Inflammatory macrophage treated with lipopolysaccharide for 4 hours (primary cell): ENCODE results near the gene P2RX7.
"Not testable (repeated sequence)": the region's sequence is repeated elsewhere in the genome, so short reads cannot be mapped to it uniquely, and the experiment has no call there.

Experiments used
- DNase-seq: peaks from one replicate; pipeline ENCODE4 v3.0.0-alpha.2; 2020

Gene P2RX7

DNA sequence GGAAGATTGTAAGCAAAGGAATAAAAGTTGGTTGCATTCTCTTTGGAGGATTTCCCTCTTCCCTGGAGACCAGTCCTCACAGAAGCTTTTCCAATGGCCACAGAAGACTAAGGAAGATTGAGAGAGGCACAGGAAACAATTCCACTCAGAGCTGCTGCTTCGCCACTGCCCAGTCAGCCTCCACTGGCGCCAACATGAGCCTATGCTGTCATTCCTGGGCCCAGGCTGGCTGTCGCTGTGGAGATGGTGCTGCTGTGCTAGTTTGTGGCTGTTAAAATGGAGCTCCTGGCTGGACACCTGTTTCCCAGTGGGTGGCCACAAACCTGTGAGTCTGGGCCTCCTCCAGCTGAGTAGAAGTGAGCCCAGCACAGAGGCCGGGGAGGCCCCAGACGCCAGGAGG, 6.6 kb downstream of the P2RX7 start:
- DNase-seq: no peak

DNA sequence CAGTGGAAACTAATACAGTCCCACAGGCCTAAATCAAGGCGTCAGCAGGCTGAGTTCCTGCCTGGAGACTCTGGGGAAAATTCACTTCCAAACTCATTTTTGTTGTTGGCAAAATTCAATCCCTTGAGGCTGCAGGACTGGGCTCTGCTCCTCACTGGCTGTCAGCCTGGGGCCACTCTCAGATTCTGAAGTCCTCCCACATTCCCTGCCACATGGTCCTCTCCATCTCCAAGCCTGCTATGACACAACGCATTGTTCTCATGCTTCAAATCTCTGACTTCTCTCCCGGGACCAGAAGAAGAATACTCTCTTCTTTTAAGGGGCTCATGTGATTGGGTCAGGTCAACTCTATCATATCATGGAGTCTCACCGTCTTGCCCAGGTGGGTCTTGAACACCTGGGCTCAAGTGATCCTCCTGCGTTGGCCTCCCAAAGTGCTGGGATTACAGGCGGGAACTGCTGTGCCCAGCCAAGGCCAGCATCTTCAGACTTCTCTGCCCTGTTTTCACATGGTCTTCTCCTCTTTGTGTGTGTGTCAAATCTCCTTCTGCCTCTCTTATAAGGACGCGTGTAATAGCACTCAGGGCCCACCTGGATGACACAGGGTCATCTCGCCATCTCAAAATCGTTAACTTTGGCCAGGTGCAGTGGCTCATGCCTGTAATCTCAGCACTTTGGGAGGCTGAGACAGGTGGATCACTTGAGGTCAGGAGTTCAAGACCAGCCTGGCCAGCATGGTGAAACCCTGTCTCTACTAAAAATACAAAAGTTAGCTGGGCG, 9.7 kb downstream of the P2RX7 start:
- peak; percentile 31 for DNase-seq

DNA sequence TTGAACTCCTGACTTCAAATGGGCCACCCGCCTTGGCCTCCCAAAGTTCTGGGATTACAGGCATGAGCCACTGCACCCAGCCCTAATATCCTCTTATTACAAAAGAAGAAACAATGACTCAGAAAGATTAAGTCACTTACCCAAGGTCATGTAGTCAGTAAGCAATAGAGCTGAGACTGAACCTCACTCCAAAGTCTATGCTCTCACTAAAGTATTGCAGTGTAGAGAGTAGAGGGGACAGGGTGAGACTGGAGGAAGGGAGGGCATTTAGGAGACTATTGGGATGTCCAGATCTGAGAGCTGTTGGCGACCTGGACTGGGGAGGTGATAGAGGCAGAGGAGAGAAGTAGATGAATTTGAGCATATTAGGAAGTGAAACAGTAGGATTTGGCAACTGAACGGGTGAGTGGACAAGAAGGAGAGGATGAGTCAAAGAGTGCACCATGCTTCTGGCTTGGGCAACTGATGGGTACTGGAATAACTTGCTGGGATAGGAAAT, 11.8 kb downstream of the P2RX7 start:
- peak; percentile 97 for DNase-seq

DNA sequence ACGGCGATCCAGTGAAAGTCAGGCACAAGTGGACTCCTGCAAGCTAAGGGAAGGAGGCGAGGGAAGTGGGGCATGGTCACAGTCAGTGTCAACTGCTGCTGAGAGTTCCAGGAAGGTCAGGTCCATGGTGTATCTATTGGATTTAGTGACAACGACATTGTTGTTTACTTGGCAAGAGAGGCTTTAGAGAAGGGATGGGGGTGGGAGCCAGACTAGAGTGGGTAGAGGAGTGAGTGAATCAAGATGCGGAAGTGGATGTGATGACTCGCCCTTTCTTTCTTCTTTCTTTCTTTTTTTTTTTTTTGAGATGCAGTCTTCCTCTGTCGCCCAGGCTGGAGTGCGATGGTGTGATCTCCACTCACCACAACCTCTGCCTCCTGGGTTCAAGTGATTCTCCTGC, 12.5 kb downstream of the P2RX7 start:
- peak; percentile 89 for DNase-seq

DNA sequence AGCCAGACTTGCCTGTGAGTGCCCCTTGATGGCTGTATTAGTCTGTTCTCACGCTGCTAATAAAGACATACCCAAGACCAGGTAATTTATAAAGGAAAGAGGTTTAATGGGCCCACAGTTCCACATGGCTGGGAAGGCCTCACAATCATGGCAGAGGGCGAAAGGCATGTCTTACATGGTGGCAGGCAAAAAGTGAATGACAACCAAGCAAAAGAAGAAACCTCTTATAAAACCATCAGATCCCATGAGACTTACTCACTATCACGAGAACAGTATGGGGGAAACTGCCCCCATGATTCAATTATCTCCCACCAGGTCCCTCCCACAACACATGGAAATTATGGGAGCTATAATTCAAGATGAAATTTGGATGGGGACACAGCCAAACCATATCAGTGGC, 16.6 kb downstream of the P2RX7 start:
- not testable (repeated sequence) for DNase-seq

DNA sequence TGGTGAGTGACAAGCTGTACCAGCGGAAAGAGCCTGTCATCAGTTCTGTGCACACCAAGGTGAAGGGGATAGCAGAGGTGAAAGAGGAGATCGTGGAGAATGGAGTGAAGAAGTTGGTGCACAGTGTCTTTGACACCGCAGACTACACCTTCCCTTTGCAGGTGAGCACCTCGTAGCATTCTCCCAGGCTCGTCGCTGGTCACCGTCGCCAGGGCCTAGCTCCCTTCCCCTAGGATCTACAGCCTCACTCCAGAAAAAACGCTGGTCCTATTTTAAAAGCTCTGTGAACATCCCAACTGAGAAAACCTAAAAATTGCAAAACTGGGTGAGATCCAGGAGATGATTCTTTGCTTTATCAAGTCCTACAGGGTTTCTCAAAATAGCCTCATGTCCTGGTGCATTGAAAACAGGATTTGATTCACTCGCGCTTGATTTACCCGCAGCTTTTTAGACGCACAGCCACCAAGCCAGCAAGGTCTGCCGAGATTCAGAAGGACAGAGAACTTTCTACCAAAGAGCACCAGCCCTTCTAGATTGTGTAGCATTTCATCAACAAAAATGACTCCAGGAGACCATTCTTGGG, 22.2 kb downstream of the P2RX7 start:
- no peak for DNase-seq

DNA sequence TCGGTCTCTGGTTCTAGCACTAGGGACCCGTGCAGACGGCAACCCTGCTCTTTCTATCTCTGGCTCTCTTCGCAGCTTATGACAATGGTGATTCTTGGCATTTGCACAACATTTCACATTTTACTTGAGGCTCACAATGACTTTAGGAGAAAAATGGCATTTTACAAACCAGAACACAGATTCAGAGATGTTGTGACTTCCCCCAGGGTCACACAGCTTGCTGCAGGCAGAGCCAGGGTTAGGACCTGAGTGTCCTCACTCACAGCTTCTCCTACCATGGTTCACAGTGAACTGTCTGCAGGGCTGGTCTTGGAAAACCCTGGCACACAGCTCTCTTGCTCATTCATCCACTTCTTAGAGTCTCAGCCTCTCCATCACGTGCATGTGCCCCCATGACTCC, 23.7 kb downstream of the P2RX7 start:
- DNase-seq: no peak

DNA sequence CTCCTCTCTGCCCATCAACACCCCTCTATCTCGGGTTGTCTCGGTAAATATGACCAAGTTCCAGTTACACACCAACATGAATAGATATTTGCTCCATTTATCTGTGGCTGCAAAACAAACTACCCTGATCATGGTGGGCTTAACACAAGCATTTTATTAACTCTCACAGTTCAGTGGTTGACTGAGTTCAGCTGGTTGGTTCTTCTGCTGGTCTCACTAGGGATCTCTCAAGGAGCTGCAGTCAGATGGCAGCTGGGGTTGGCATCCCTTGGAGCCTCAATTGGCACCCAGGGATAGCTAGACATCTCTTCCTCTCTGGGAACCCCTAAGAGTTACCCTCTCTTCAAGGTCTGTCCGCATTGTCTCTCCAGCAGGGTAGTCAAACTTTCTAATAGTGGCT, 25.4 kb downstream of the P2RX7 start:
- DNase-seq: no peak

DNA sequence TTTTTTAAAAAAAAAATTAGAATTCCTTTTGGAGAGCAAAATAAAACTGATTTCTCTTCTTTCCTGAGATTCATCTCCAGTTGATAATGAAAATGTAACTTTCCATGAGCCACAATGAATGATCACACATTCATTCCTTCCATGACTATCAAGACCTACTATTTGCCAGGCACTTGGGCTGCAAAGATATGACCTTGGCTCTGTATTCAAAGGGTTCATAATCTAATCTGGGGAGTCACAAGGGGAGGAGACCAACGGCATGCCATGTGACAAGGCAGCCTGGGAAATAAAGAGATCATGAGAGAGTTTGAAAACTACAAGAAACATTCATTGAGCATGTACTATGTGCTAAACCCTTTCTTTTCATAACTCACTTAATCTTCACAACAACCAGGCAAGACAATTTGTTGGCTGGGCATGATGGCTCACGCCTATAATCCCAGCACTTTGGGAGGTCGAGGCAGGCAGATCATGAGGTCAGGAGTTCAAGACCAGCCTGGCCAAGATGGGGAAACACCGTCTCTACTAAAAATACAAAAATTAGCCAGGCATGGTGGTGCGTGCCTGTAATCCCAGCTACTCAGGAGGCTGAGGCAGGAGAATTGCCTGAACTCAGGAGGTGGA, 26.2 kb downstream of the P2RX7 start:
- not testable (repeated sequence) for DNase-seq

DNA sequence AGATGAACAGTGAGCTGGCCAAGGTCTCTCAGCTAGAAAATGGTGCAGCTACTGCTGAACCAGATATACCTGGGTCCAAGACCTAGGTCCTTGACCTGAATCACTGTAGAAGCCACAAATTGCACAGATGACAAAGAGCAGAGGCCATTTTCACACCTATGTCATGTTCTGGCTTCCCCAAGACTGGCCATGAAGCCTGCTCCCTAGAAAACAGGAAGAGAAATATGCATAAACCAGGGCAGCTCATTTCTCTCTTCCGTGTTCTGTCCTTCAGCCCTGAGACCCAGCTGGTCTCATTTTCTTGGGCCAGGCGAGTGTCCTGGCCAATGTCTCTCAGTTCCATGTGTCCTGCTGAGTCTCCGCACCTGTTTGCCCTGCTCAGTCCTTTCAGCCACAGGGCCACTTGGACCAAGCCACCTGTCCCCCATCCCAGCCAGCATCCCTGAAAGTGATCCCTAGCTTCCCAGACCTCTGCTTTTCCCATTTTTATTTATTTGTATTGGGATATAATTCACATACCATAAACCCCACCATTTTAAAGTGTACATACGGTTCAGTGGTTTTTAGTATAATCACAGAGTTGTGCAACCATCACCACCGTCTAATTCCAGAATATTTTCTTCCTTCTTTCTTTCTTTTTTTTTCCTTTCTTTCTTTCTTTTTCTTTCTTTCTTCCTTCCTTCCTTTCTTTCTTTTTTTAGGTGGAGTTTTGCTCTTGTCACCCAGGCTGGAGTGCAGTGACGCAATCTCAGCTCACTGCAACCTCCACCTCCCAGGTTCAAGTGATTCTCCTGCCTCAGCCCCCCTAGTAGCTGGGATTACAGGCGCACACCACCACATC, 27.0 kb downstream of the P2RX7 start:
- peak; percentile 45 for DNase-seq

DNA sequence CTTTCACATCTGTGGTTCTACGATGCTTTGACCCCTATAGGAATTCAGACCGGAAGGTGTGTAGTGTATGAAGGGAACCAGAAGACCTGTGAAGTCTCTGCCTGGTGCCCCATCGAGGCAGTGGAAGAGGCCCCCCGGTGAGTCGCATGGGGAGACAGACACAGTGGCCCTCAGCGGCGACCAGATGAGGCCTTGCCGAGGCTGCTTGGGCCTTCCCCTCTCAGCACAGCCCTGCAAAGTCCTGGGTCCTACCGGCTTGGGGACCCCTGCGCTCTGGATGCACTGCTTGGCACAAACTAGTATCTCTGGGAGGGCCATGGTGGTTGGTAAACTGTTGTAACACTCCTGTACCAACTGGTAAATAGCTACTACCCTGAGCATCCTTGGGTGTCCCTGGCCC, 29.7 kb downstream of the P2RX7 start:
- no peak for DNase-seq

DNA sequence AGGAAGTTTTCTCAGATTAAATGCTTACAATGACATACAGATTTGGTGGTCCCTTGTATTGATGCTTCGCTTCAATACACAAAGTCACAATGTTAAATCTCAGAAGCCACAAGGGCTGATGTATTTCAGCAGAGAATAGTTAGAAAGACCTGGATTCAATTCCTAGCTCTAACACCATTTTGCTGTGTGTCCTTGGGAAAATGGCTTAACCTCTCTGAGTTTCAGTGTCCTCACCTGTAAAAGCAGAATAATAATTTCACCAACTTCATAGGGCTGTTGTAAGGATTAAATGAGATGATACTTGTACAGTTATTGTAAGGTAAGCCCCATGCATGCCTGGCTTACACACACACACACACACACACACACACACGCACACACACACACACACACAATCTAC, 30.3 kb downstream of the P2RX7 start:
- DNase-seq: no peak

DNA sequence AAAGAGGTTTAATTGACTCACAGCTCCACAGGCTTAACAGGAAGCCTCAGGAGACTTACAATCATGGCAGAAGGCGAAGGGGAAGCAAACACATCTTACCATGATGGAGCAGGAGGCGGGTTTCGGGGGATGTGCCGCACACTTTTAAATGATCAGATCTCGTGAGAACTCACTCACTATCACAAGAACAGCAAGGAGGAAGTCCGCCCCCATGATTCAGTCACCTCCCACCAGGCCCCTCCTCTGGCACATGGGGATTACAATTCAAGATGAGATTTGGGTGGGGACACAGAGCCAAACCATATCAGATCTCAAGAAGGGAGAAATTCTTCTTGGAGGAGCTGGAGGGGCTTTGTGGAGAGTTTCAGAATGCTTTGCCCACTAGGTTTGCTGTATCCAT, 32.2 kb downstream of the P2RX7 start:
- peak; percentile 37 for DNase-seq

DNA sequence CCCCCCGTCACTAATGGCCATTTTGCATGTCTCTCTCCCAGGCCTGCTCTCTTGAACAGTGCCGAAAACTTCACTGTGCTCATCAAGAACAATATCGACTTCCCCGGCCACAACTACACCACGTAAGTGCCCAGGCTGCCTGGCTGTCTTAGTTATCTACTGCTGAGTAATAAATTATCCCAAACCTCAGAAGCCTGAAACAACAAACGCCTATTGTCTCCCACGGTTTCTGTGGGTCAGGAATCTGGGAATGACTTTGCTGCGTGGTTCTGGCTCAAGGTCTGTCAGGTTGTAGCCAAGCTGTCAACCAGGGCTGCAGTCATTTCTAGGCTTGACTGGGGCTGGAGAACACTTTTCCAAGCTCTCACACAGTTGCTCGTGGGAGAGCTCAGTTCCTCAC, 32.6 kb downstream of the P2RX7 start:
- no peak for DNase-seq

DNA sequence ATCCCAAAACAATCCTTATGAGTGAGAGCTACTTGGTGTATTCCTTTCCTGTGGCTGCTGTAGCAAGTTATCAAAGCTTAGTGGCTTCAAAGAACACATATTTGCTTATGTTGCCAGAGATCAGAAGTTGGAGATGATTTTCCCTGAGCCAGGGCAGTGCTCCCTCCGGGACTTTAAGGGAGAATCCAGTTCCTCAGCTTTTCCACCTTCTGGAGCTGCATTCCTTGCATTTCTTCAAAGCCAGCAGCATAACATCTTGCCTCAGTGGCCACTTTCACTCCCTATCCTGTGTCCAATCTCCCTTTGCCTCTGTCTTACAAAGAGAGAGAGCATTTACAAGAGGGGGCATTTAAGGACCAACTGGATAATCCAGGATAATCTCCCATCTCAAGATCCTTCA, 33.7 kb downstream of the P2RX7 start:
- DNase-seq: no peak

DNA sequence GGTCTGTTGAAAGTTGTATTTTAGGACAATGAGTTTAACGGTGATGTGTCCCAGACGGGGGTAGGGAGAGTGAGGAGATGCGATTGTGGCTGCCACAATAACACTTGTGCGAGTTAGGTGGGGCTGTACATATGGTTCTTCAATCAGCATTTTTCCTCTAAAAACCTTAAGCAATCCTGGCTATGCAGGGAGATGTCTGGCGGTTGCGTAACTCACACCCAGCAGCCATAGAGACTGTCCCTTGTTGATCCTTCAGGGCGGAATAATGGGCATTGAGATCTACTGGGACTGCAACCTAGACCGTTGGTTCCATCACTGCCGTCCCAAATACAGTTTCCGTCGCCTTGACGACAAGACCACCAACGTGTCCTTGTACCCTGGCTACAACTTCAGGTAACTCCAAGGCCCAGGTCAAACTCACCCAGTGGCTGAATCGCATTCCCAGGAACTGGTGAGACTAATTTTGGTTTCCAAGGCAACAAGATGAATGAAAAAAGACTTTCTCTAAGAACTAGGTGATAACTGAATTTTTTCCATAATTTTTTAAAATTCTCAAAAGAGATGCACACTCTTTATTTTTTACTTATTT, 34.6 kb downstream of the P2RX7 start:
- DNase-seq: peak; percentile 51

DNA sequence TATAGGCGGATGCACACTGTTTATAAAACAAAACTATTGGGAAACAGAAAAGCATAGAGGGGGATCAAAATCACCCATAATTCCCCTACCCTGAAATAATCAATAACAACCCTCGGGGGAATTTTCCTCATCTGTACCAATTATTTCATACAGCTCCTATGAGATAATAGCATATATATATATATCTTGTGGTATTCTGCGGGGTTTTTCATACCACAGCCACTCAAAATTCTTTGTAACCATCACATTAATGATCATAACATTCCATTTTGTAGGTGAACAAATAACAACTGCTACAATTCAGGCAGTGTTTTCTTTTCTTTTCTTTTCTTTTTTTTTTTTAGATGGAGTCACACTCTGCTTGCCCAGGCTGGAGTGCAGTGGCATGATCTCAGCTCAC, 35.3 kb downstream of the P2RX7 start:
- no peak for DNase-seq

DNA sequence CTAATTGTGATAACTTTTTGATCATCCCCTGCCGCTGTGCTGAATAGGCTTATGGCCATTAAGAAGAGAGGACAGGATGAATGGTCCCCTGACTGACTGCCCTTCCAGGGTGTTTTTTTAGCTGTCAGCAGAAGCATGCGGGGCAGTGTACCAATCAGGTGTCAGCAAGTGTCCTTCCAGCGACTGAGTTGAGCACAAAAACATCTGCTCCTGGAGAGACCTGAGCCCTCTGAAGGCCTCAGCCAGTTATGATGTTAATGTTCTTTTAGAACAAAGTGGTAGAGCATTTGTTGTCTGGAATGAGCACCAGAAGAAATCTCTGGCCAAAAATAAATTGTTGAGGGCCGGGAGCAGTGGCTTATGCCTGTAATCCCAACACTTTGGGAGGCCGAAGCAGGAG, 37.5 kb downstream of the P2RX7 start:
- DNase-seq: no peak

DNA sequence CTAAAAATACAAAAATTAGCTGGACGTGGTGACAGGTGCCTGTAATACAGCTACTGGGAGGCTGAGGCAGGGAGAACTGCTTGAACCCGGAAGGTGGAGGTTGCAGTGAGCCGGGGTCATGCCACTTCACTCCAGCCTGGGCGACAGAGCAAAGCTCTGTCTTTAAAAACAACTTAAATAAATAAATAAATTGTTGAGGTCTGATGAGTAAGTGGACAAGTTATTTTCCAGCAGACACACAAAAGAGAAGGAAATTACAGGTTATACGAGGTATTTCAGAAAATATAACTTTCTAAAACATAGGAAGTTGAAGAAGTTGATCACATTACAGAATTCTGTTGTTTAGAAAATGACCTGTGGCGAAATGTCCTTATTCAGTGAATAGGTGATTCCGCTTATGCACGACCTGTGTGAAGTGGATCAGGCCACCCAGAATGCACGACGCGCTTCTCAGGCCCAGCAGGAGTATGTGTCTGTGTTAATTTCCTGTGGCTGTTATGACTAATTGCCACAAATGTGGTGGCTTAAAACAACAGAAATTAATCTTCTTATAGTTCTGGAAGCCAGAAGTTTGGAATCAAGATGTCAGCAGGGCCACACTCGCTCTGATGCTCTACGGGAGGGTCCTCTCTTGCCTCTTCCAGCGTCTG, 38.1 kb downstream of the P2RX7 start:
- no peak for DNase-seq

DNA sequence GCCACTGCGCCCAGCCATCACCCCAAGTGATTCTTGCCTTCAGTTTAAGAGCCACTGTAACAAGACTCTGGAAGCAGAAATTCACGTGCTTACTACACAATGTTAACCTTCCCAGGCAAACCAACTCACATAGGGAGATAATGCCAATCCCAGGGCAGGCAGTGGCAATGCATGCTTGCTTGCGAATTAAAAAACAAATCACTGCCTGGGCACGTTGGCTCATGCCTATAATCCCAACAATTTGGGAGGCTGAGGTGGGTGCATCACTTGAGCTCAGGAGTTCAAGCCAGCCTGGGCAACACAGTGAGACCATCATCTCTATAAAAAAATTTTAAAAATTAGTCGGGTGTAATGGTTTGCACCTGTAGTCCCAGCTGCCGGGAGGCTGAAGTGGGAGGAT, 39.5 kb downstream of the P2RX7 start:
- DNase-seq: no peak

DNA sequence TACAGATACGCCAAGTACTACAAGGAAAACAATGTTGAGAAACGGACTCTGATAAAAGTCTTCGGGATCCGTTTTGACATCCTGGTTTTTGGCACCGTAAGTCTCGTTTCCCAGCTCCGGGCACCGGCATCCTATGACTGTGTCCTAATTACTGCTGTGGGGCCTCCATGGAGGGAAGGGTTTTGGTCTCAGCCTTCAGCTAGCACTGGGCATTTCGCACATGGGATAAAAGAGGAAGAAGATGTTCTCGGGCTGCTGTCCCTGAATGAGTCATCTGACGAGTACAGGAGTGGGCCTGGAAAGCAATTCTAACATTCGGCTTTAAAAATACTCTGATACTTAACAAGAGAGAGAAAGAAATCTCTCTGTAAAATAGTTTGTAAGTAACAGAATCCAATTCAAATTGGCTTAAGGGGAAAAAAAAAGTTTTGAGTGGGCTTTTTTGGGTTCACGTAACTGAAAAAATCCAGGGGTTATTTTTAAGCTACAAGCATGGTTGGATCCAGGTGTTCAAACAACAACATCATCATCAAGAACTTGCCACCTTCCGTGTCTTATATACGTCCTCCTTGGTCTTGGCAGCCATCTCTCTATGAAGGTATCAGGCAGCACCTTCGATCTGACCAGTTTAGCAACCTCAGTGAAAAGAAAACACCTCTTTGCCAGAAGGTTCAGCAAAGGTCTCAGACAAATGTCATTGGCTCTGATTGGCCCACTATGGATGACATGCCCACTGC, 42.9 kb downstream of the P2RX7 start:
- DNase-seq: peak; percentile 87
